Measurements from ENCODE around the gene SLC2A9.

DNA sequence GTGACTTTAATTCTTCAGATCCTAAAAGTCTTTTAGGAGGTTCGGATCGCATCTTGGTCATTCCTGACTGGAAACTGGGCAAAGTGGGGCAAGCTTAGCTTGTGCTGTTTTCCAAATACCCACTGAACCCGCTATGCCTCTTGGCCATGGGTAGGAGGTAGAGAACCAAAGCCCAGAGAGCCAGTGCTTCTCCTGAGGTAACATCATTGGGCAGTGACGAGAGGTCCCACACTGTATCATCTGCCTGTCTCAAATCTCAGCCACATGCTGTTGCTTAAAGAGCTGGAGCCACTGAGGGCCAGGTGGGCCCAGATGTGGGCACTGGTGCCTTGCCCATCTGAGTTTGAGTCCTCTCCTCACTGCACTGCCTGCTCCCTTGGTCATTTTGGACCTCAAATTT is 68.2 kb downstream of the SLC2A9 start:
- TF ChIP-seq ZFP3 (CRISPR knock-in tag; IDR thresholded peaks at IDR 0.05) (no peak), ISL1 (CRISPR knock-in tag; IDR thresholded peaks at IDR 0.05) (no peak), PPARA (CRISPR knock-in tag; IDR thresholded peaks at IDR 0.05; ENCODE audit: borderline replicate concordance) (no peak), OSR1 (CRISPR knock-in tag; IDR thresholded peaks at IDR 0.05) (no peak), RARB (CRISPR knock-in tag; IDR thresholded peaks at IDR 0.05) (no peak)
- TF ChIP-seq, protein P1, sequence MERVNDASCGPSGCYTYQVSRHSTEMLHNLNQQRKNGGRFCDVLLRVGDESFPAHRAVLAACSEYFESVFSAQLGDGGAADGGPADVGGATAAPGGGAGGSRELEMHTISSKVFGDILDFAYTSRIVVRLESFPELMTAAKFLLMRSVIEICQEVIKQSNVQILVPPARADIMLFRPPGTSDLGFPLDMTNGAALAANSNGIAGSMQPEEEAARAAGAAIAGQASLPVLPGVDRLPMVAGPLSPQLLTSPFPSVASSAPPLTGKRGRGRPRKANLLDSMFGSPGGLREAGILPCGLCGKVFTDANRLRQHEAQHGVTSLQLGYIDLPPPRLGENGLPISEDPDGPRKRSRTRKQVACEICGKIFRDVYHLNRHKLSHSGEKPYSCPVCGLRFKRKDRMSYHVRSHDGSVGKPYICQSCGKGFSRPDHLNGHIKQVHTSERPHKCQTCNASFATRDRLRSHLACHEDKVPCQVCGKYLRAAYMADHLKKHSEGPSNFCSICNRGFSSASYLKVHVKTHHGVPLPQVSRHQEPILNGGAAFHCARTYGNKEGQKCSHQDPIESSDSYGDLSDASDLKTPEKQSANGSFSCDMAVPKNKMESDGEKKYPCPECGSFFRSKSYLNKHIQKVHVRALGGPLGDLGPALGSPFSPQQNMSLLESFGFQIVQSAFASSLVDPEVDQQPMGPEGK (CRISPR knock-in tag; IDR thresholded peaks at IDR 0.05; ENCODE audit: borderline replicate concordance), result no peak
